ENCODE measurements around the gene WNT9A. TPM values are rescaled to one million over a fixed set of nuclear protein-coding genes. Genes with fewer than 3 reads are reported as not detected.

Gene WNT9A
- total RNA-seq, 4 donors from 2014 or later: 0.72 to 2.5 (median 1.2) TPM

- no peak for TF ChIP-seq POLR2A (IDR thresholded peaks at IDR 0.05)
- TF ChIP-seq CTCF (IDR thresholded peaks at IDR 0.05): no peak
- WGBS, 2 donors: 69 to 70% methylated on average over 8 to 9 of the region's 9 CpGs
- intact Hi-C loops (cut with DNase I; ENCODE audit: low total_unique reads): loop anchor here (10.0 kb wide), 1 partner anchor 477 kb away; no protein-coding TSS in a partner anchor
- H3K4me3 ChIP-seq (ENCODE audit: low read depth, poor library complexity, severe bottlenecking): no peak overlapping the region
- DNase-seq (ENCODE audit: low spot score in 2 of 2): peak in 1 of 2 donors; percentile 71
Measured at GRCh38 chr1:227951624-227952373, 4.1 kb upstream of the WNT9A start.

- no peak overlapping the region for H3K4me3 ChIP-seq (ENCODE audit: low read depth, poor library complexity, severe bottlenecking)
- DNase-seq (ENCODE audit: low spot score in 2 of 2): peak in 1 of 2 donors; percentile 36
- intact Hi-C loops (cut with DNase I; ENCODE audit: low total_unique reads): loop anchor here (10.0 kb wide), 1 partner anchor 476 kb away; no protein-coding TSS in a partner anchor
- no peak for TF ChIP-seq POLR2A (IDR thresholded peaks at IDR 0.05)
- no peak for TF ChIP-seq CTCF (IDR thresholded peaks at IDR 0.05)
- WGBS, 2 donors: 91 to 92% methylated on average over 6 to 8 of the region's 8 CpGs
Measured at GRCh38 chr1:227950735-227951346, 3.1 kb upstream of the WNT9A start.

- intact Hi-C loops (cut with DNase I; ENCODE audit: low total_unique reads): loop anchor here (5.0 to 10.0 kb wide), 2 partner anchors 188 to 475 kb away; no protein-coding TSS in a partner anchor
- H3K4me3 ChIP-seq (ENCODE audit: low read depth, poor library complexity, severe bottlenecking): no peak overlapping the region
- whole genome bisulfite sequencing, 2 donors: 76 to 89% methylated on average over 12 to 13 of the region's 13 CpGs
- DNase-seq (ENCODE audit: low spot score in 2 of 2): peak in 1 of 2 donors; percentile 70
- TF ChIP-seq POLR2A (IDR thresholded peaks at IDR 0.05) (no peak), CTCF (IDR thresholded peaks at IDR 0.05) (no peak)
Measured at GRCh38 chr1:227949954-227950734, 2.4 kb upstream of the WNT9A start.

GRCh38 chr1:227949341-227949921, 1.7 kb upstream of the WNT9A start:
- H3K4me3 ChIP-seq (ENCODE audit: low read depth, poor library complexity, severe bottlenecking): no peak overlapping the region
- WGBS, 2 donors: 65 to 75% methylated on average over 10 to 11 of the region's 11 CpGs
- TF ChIP-seq CTCF (IDR thresholded peaks at IDR 0.05): no peak
- TF ChIP-seq POLR2A (IDR thresholded peaks at IDR 0.05): no peak
- intact Hi-C loops (cut with DNase I; ENCODE audit: low total_unique reads): loop anchor here (5.0 kb wide), 1 partner anchor 187 kb away; no protein-coding TSS in a partner anchor
- DNase-seq (ENCODE audit: low spot score in 2 of 2): peak in 1 of 2 donors; percentile 85

GRCh38 chr1:227948493-227949260, 945 bp upstream of the WNT9A start:
- intact Hi-C loops (cut with DNase I; ENCODE audit: low total_unique reads): loop anchor here (5.0 kb wide), 1 partner anchor 186 kb away; no protein-coding TSS in a partner anchor

More at GRCh38 chr1:227948493-227949260, 945 bp upstream of the WNT9A start:
- peak in 1 of 2 donors; percentile 86 for DNase-seq (ENCODE audit: low spot score in 2 of 2)
- H3K4me3 ChIP-seq (ENCODE audit: low read depth, poor library complexity, severe bottlenecking): no peak overlapping the region
- TF ChIP-seq CTCF (IDR thresholded peaks at IDR 0.05): no peak
- no peak for TF ChIP-seq POLR2A (IDR thresholded peaks at IDR 0.05)
- 23 to 24% methylated on average over 18 to 22 of the region's 25 CpGs for WGBS, 2 donors

Measured in lower leg skin (tissue), 4 donors.